Trophoblast cell (in vitro differentiated cells and primary cell): ENCODE results near the gene OTOG.

Experiments used
- DNase-seq, 2 donors: peaks; one replicate each; pipeline ENCODE4 v3.0.0-alpha.2; 2016
- H2AFZ ChIP-seq: 2 replicates; pipeline ENCODE4 v1.6.1; 2013; ENCODE audit warnings: low read length, moderate library complexity, mild to moderate bottlenecking; ENCODE audit not compliant: insufficient read depth, poor library complexity
- H2AK5ac ChIP-seq: 2 replicates; pipeline ENCODE4 v1.6.1; 2013; ENCODE audit warnings: mild to moderate bottlenecking, low read length
- H2BK120ac ChIP-seq: 2 replicates; pipeline ENCODE4 v1.6.1; 2013; ENCODE audit warnings: low read length, mild to moderate bottlenecking, moderate library complexity; ENCODE audit not compliant: insufficient read depth, poor library complexity
- H2BK12ac ChIP-seq: 2 replicates; pipeline ENCODE4 v1.6.1; 2013; ENCODE audit warnings: mild to moderate bottlenecking, low read length, moderate library complexity
- H2BK5ac ChIP-seq: 2 replicates; pipeline ENCODE4 v1.6.1; 2013; ENCODE audit warnings: low read length, low read depth, moderate library complexity, mild to moderate bottlenecking; ENCODE audit not compliant: poor library complexity
- H3K14ac ChIP-seq: 2 replicates; pipeline ENCODE4 v1.6.1; 2013; ENCODE audit warnings: mild to moderate bottlenecking, low read length
- H3K18ac ChIP-seq: 2 replicates; pipeline ENCODE4 v1.6.1; 2013; ENCODE audit warnings: mild to moderate bottlenecking, low read length
- H3K23ac ChIP-seq: 2 replicates; pipeline ENCODE4 v1.6.1; 2013; ENCODE audit warnings: low read length
- H3K27ac ChIP-seq: 2 replicates; pipeline ENCODE4 v1.5.1; 2013; ENCODE audit warnings: low read depth, mild to moderate bottlenecking, inconsistent platforms, low read length, moderate library complexity
- H3K27me3 ChIP-seq: 2 replicates; pipeline ENCODE4 v1.6.1; 2013; ENCODE audit warnings: inconsistent platforms, mild to moderate bottlenecking, low read length, moderate library complexity; ENCODE audit not compliant: insufficient read depth
- H3K36me3 ChIP-seq, 2 experiments: 1 replicate in 1 of 2; 2 replicates in 1 of 2; pipeline ENCODE4 v1.6.1; 2013; ENCODE audit warnings: low read length in 2 of 2, mild to moderate bottlenecking in 2 of 2, moderate library complexity in 1 of 2; ENCODE audit not compliant: insufficient read depth in 2 of 2, control insufficient read depth in 1 of 2
- H3K4ac ChIP-seq: 2 replicates; pipeline ENCODE4 v1.6.1; 2013; ENCODE audit warnings: low read depth, mild to moderate bottlenecking, low read length, moderate library complexity
- H3K4me1 ChIP-seq, 2 experiments: 1 replicate in 1 of 2; 2 replicates in 1 of 2; pipeline ENCODE4 v1.6.1; 2013; ENCODE audit warnings: low read length in 2 of 2, mild to moderate bottlenecking in 2 of 2, moderate library complexity in 1 of 2; ENCODE audit not compliant: insufficient read depth in 2 of 2, control insufficient read depth in 1 of 2
- H3K4me2 ChIP-seq: 2 replicates; pipeline ENCODE4 v1.6.1; 2013; ENCODE audit warnings: inconsistent platforms, mild to moderate bottlenecking, low read length, moderate library complexity
- H3K4me3 ChIP-seq: 2 replicates; pipeline ENCODE4 v1.5.1; 2013; ENCODE audit warnings: mild to moderate bottlenecking, low read depth, low read length, inconsistent platforms
- H3K79me1 ChIP-seq: one replicate; pipeline ENCODE4 v1.6.1; 2013; ENCODE audit warnings: low read length
- H3K79me2 ChIP-seq: 2 replicates; pipeline ENCODE4 v1.6.1; 2013; ENCODE audit warnings: low read length, mild to moderate bottlenecking; ENCODE audit not compliant: control insufficient read depth, insufficient read depth, poor library complexity
- H3K9ac ChIP-seq: 2 replicates; pipeline ENCODE4 v1.6.1; 2013; ENCODE audit warnings: mild to moderate bottlenecking, low read length
- H3K9me3 ChIP-seq: 2 replicates; pipeline ENCODE4 v1.6.1; 2013; ENCODE audit warnings: low read depth, mild to moderate bottlenecking, control low read depth, inconsistent platforms, low read length; ENCODE audit not compliant: insufficient read depth
- H4K12ac ChIP-seq: 2 replicates; pipeline ENCODE4 v1.6.1; 2013; ENCODE audit warnings: low read depth, mild to moderate bottlenecking, low read length, moderate library complexity
- H4K8ac ChIP-seq: 2 replicates; pipeline ENCODE4 v1.6.1; 2013; ENCODE audit warnings: low read depth, mild to moderate bottlenecking, low read length, moderate library complexity
- H4K91ac ChIP-seq: one replicate; pipeline ENCODE4 v1.6.1; 2013; ENCODE audit warnings: low read depth, mild to moderate bottlenecking, low read length, moderate library complexity
- WGBS: extraction: QIAGEN DNeasy Blood & Tissue Kit; methylation state at CpG from one replicate; pipeline ENCODE4 v1.1.7; 2013; ENCODE audit warnings: missing lambda C conversion rate; ENCODE audit not compliant: insufficient read length, insufficient coverage; ENCODE audit errors: extremely low coverage; 5-methylcytosine and 5-hydroxymethylcytosine counted together

OTOG gene

GRCh38 chr11:17636721-17637120 lies 89.7 kb downstream of the OTOG start:
- no CpG with 5 or more reads among the region's 5 CpGs for WGBS
- Histone ChIP-seq H3K79me1 (no peaks in the 10 kb centered on the region), H3K9ac (no peak overlapping the region)

GRCh38 chr11:17637901-17638300 lies 90.8 kb downstream of the OTOG start:
- no peaks in the 10 kb centered on the region for H3K4me1 ChIP-seq
- no peak overlapping the region for H2BK5ac ChIP-seq
- H3K27ac ChIP-seq = no peak overlapping the region
- no peak overlapping the region for H2BK120ac ChIP-seq
- H3K27me3 ChIP-seq = no peaks in the 10 kb centered on the region
- no peak overlapping the region for H4K91ac ChIP-seq
- no peak for DNase-seq
- no peaks in the 10 kb centered on the region for H3K79me2 ChIP-seq
- H3K79me1 ChIP-seq = no peaks in the 10 kb centered on the region
- H3K14ac ChIP-seq = no peak overlapping the region
- H3K4me2 ChIP-seq = no peak overlapping the region
- no peak overlapping the region for H2AFZ ChIP-seq
- H3K9me3 ChIP-seq = peaks cover 2% of the 10 kb centered on the region
- no peak overlapping the region for H3K4me3 ChIP-seq
- WGBS = no CpG with 5 or more reads among the region's 4 CpGs
- H4K12ac ChIP-seq = no peak overlapping the region
- H2BK12ac ChIP-seq = no peak overlapping the region
- H3K4ac ChIP-seq = no peak overlapping the region
- no peak overlapping the region for H3K18ac ChIP-seq
- H4K8ac ChIP-seq = no peak overlapping the region
- H3K36me3 ChIP-seq = no peaks in the 10 kb centered on the region
- no peak overlapping the region for H3K23ac ChIP-seq
- no peak overlapping the region for H3K9ac ChIP-seq
- no peak overlapping the region for H2AK5ac ChIP-seq

More at GRCh38 chr11:17636721-17637120, 89.7 kb downstream of the OTOG start:
- H3K27ac ChIP-seq = no peak overlapping the region
- peaks cover 4% of the 10 kb centered on the region for H3K9me3 ChIP-seq
- H3K79me2 ChIP-seq = no peaks in the 10 kb centered on the region
- no peak overlapping the region for H2BK12ac ChIP-seq
- H4K8ac ChIP-seq = no peak overlapping the region
- H3K4me2 ChIP-seq = no peak overlapping the region
- H2AK5ac ChIP-seq = no peak overlapping the region
- peak; percentile 55 to 89 for DNase-seq
- H3K23ac ChIP-seq = no peak overlapping the region
- H3K4me3 ChIP-seq = no peak overlapping the region
- H3K18ac ChIP-seq = no peak overlapping the region
- no peak overlapping the region for H4K12ac ChIP-seq
- H3K4ac ChIP-seq = no peak overlapping the region
- H3K14ac ChIP-seq = no peak overlapping the region
- no peaks in the 10 kb centered on the region for H3K4me1 ChIP-seq
- H3K27me3 ChIP-seq = no peaks in the 10 kb centered on the region
- H3K36me3 ChIP-seq = no peaks in the 10 kb centered on the region
- H4K91ac ChIP-seq = no peak overlapping the region
- no peak overlapping the region for H2BK5ac ChIP-seq
- H2BK120ac ChIP-seq = no peak overlapping the region
- no peak overlapping the region for H2AFZ ChIP-seq

GRCh38 chr11:17638311-17638710 lies 91.3 kb downstream of the OTOG start:
- Histone ChIP-seq H3K4ac (no peak overlapping the region), H2BK12ac (no peak overlapping the region), H3K18ac (no peak overlapping the region), H4K12ac (no peak overlapping the region), H3K27ac (no peak overlapping the region), H3K14ac (no peak overlapping the region), H3K79me1 (no peaks in the 10 kb centered on the region), H3K36me3 (no peaks in the 10 kb centered on the region), H2BK120ac (no peak overlapping the region), H2BK5ac (no peak overlapping the region), H2AFZ (no peak overlapping the region), H3K9ac (no peak overlapping the region), H3K4me2 (no peak overlapping the region), H3K27me3 (no peaks in the 10 kb centered on the region), H3K23ac (no peak overlapping the region), H3K4me3 (no peak overlapping the region), H2AK5ac (no peak overlapping the region), H4K8ac (no peak overlapping the region), H4K91ac (no peak overlapping the region), H3K79me2 (no peaks in the 10 kb centered on the region), H3K9me3 (peaks cover 2% of the 10 kb centered on the region), H3K4me1 (no peaks in the 10 kb centered on the region)
- WGBS = no CpG with 5 or more reads among the region's 9 CpGs
- no peak for DNase-seq

- no peak overlapping the region for H3K4me2 ChIP-seq
- H3K36me3 ChIP-seq = no peaks in the 10 kb centered on the region
- H3K4ac ChIP-seq = no peak overlapping the region
- H3K9me3 ChIP-seq = peaks cover 2% of the 10 kb centered on the region
- no peak overlapping the region for H2AFZ ChIP-seq
- no peak for DNase-seq
- H4K91ac ChIP-seq = no peak overlapping the region
- H3K14ac ChIP-seq = no peak overlapping the region
- H4K8ac ChIP-seq = no peak overlapping the region
- H2AK5ac ChIP-seq = no peak overlapping the region
- WGBS = no CpG with 5 or more reads among the region's 4 CpGs
- no peak overlapping the region for H3K27ac ChIP-seq
- H4K12ac ChIP-seq = no peak overlapping the region
- no peaks in the 10 kb centered on the region for H3K79me1 ChIP-seq
- no peak overlapping the region for H3K9ac ChIP-seq
- H2BK12ac ChIP-seq = no peak overlapping the region
- no peaks in the 10 kb centered on the region for H3K79me2 ChIP-seq
- H3K27me3 ChIP-seq = no peaks in the 10 kb centered on the region
- H3K4me1 ChIP-seq = no peaks in the 10 kb centered on the region
- no peak overlapping the region for H3K4me3 ChIP-seq
- H3K18ac ChIP-seq = no peak overlapping the region
- no peak overlapping the region for H2BK5ac ChIP-seq
- no peak overlapping the region for H3K23ac ChIP-seq
- H2BK120ac ChIP-seq = no peak overlapping the region
These were observed 92.0 kb downstream of the OTOG start for GRCh38 chr11:17639091-17639490.
